HEK293 (cell line): ENCODE results near the gene SHISA6.

Experiments
- CTCF ChIA-PET: fragments of 350-600 bp; formaldehyde crosslinking; extraction: SDS; loops from one replicate; lab custom pipeline; 2021; ENCODE audit warnings: antibody characterized with exemption; lab: Yijun Ruan, JAX
- POLR2A ChIA-PET: fragments of 300-600 bp; formaldehyde crosslinking; extraction: SDS; loops from one replicate; lab custom pipeline; 2020; ENCODE audit warnings: antibody characterized with exemption, inconsistent platforms; lab: Yijun Ruan, JAX
- H3K27ac ChIP-seq: fragments of 200-500 bp; sonication (Bioruptor generic); 2 replicates; pipeline ENCODE4 v1.5.1; 2014; ENCODE audit warnings: low read depth, low read length, control low read depth, inconsistent platforms; ENCODE audit errors: extremely low read depth
- H3K36me3 ChIP-seq, 2 experiments: fragments of 200-500 bp in 1 of 2; sonication (Bioruptor generic) in 1 of 2; 1 replicate in 1 of 2; 2 replicates in 1 of 2; pipeline ENCODE4 v1.5.1; 2014 to 2017; ENCODE audit warnings: inconsistent platforms in 2 of 2, low read length in 2 of 2; ENCODE audit not compliant: control insufficient read depth in 2 of 2, insufficient read depth in 1 of 2
- H3K4me1 ChIP-seq: fragments of 200-500 bp; sonication (Bioruptor generic); 2 replicates; pipeline ENCODE4 v1.5.1; 2014; ENCODE audit warnings: mild to moderate bottlenecking, low read length, inconsistent platforms; ENCODE audit not compliant: control insufficient read depth, insufficient read depth
- H3K4me3 ChIP-seq: 2 replicates; pipeline ENCODE4 v1.5.1; 2011; ENCODE audit warnings: low read depth, mild to moderate bottlenecking, control low read depth, low read length, moderate library complexity
- H3K9me3 ChIP-seq: fragments of 200-500 bp; sonication (Bioruptor generic); 2 replicates; pipeline ENCODE4 v1.5.1; 2014; ENCODE audit warnings: low read depth, low read length, inconsistent platforms; ENCODE audit not compliant: control insufficient read depth, insufficient read depth
- BCL11A ChIP-seq: fragments of 450-650 bp; formaldehyde crosslinking; IDR thresholded peaks from 2 replicates; pipeline ENCODE4 v1.5.1; 2016; ENCODE audit warnings: low read depth, missing biosample characterization, missing genetic modification characterization
- GLI2 ChIP-seq: fragments of 450-650 bp; formaldehyde crosslinking; IDR thresholded peaks from 2 replicates; pipeline ENCODE4; 2017; ENCODE audit warnings: missing biosample characterization, missing genetic modification characterization, low read depth, borderline replicate concordance
- OSR2 ChIP-seq: fragments of 450-650 bp; formaldehyde crosslinking; IDR thresholded peaks from 2 replicates; pipeline ENCODE4 v1.5.1; 2016; ENCODE audit warnings: missing biosample characterization, missing genetic modification characterization
- OVOL3 ChIP-seq: fragments of 450-650 bp; formaldehyde crosslinking; IDR thresholded peaks from 2 replicates; pipeline ENCODE4 v1.5.1; 2016; ENCODE audit warnings: missing biosample characterization, missing genetic modification characterization
- SP7 ChIP-seq: fragments of 450-650 bp; formaldehyde crosslinking; IDR thresholded peaks from 2 replicates; pipeline ENCODE4 v1.5.1; 2016; ENCODE audit warnings: missing biosample characterization, missing genetic modification characterization
- TRIM28 ChIP-seq: IDR thresholded peaks from 2 replicates; pipeline ENCODE4 v1.6.1; 2011; ENCODE audit warnings: low read length, control low read depth, borderline replicate concordance
- ZBTB17 ChIP-seq: fragments of 450-650 bp; formaldehyde crosslinking; IDR thresholded peaks from 2 replicates; pipeline ENCODE4 v1.5.1; 2016; ENCODE audit warnings: missing biosample characterization, missing genetic modification characterization
- ZBTB48 ChIP-seq: fragments of 450-650 bp; formaldehyde crosslinking; IDR thresholded peaks from 2 replicates; pipeline ENCODE4 v1.5.1; 2016; ENCODE audit warnings: missing biosample characterization, missing genetic modification characterization
- ZNF112 ChIP-seq: fragments of 450-650 bp; formaldehyde crosslinking; IDR thresholded peaks from 2 replicates; pipeline ENCODE4 v1.5.0; 2017; ENCODE audit warnings: missing biosample characterization, missing genetic modification characterization
- ZNF114 ChIP-seq: fragments of 450-650 bp; formaldehyde crosslinking; IDR thresholded peaks from 2 replicates; pipeline ENCODE4 v1.5.0; 2017; ENCODE audit warnings: missing biosample characterization, missing genetic modification characterization
- ZNF132 ChIP-seq: fragments of 450-650 bp; formaldehyde crosslinking; IDR thresholded peaks from 2 replicates; pipeline ENCODE4 v1.5.1; 2017; ENCODE audit warnings: missing biosample characterization, missing genetic modification characterization, borderline replicate concordance
- ZNF138 ChIP-seq: fragments of 450-650 bp; formaldehyde crosslinking; IDR thresholded peaks from 2 replicates; pipeline ENCODE4 v1.5.1; 2016; ENCODE audit warnings: missing biosample characterization, missing genetic modification characterization, borderline replicate concordance
- ZNF169 ChIP-seq: fragments of 450-650 bp; formaldehyde crosslinking; IDR thresholded peaks from 2 replicates; pipeline ENCODE4 v1.5.1; 2016; ENCODE audit warnings: missing biosample characterization, missing genetic modification characterization
- ZNF221 ChIP-seq: fragments of 450-650 bp; formaldehyde crosslinking; IDR thresholded peaks from 2 replicates; pipeline ENCODE4 v1.5.1; 2017; ENCODE audit warnings: missing biosample characterization, missing genetic modification characterization, borderline replicate concordance
- ZNF223 ChIP-seq: fragments of 450-650 bp; formaldehyde crosslinking; IDR thresholded peaks from 2 replicates; pipeline ENCODE4 v1.5.1; 2016; ENCODE audit warnings: missing biosample characterization, missing genetic modification characterization
- ZNF239 ChIP-seq: fragments of 450-650 bp; formaldehyde crosslinking; IDR thresholded peaks from 2 replicates; pipeline ENCODE4 v1.5.1; 2016; ENCODE audit warnings: missing biosample characterization, missing genetic modification characterization
- ZNF24 ChIP-seq: fragments of 450-650 bp; formaldehyde crosslinking; IDR thresholded peaks from 2 replicates; pipeline ENCODE4 v1.5.1; 2016; ENCODE audit warnings: missing biosample characterization, missing genetic modification characterization
- ZNF274 ChIP-seq, 2 experiments: fragments of 200-500 bp in 1 of 2; fragments of 450-650 bp in 1 of 2; sonication (Bioruptor generic) in 1 of 2; formaldehyde crosslinking in 1 of 2; IDR thresholded peaks; 2 replicates each; pipeline versions ENCODE4 v1.5.1 to v1.6.1; 2014 to 2016; ENCODE audit warnings: borderline replicate concordance in 1 of 2, inconsistent platforms in 1 of 2, low read length in 1 of 2, missing biosample characterization in 1 of 2, missing genetic modification characterization in 1 of 2
- ZNF37A ChIP-seq: fragments of 450-650 bp; IDR thresholded peaks from 2 replicates; pipeline ENCODE4 v1.5.1; 2018; ENCODE audit warnings: missing biosample characterization, missing genetic modification characterization
- ZNF48 ChIP-seq: fragments of 450-650 bp; formaldehyde crosslinking; IDR thresholded peaks from 2 replicates; pipeline ENCODE4 v1.5.1; 2016; ENCODE audit warnings: missing biosample characterization, missing genetic modification characterization
- ZNF530 ChIP-seq: fragments of 450-650 bp; formaldehyde crosslinking; IDR thresholded peaks from 2 replicates; pipeline ENCODE4 v1.5.1; 2016; ENCODE audit warnings: low read depth, missing biosample characterization, missing genetic modification characterization
- ZNF544 ChIP-seq: fragments of 450-650 bp; formaldehyde crosslinking; IDR thresholded peaks from 2 replicates; pipeline ENCODE4 v1.5.0; 2017; ENCODE audit warnings: missing biosample characterization, missing genetic modification characterization
- ZNF548 ChIP-seq: fragments of 450-650 bp; formaldehyde crosslinking; IDR thresholded peaks from 2 replicates; pipeline ENCODE4 v1.5.1; 2016; ENCODE audit warnings: missing biosample characterization, missing genetic modification characterization
- ZNF561 ChIP-seq: fragments of 450-650 bp; IDR thresholded peaks from 2 replicates; pipeline ENCODE4 v1.5.1; 2018; ENCODE audit warnings: missing biosample characterization, missing genetic modification characterization, borderline replicate concordance
- ZNF621 ChIP-seq: fragments of 450-650 bp; formaldehyde crosslinking; IDR thresholded peaks from 2 replicates; pipeline ENCODE4 v1.5.1; 2017; ENCODE audit warnings: missing biosample characterization, missing genetic modification characterization
- ZNF629 ChIP-seq: fragments of 450-650 bp; formaldehyde crosslinking; IDR thresholded peaks from 2 replicates; pipeline ENCODE4 v1.5.1; 2017; ENCODE audit warnings: missing biosample characterization, missing genetic modification characterization
- ZNF76 ChIP-seq: fragments of 450-650 bp; formaldehyde crosslinking; IDR thresholded peaks from 2 replicates; pipeline ENCODE4; 2016; ENCODE audit warnings: low read depth, missing biosample characterization, missing genetic modification characterization, borderline replicate concordance
- ZSCAN16 ChIP-seq: fragments of 450-650 bp; formaldehyde crosslinking; IDR thresholded peaks from 2 replicates; pipeline ENCODE4 v1.5.1; 2016; ENCODE audit warnings: missing biosample characterization, missing genetic modification characterization
- TF ChIP-seq, protein P1 (sequence below): fragments of 450-650 bp; IDR thresholded peaks from 2 replicates; pipeline ENCODE4 v1.5.1; 2018; ENCODE audit warnings: missing biosample characterization, mild to moderate bottlenecking, missing genetic modification characterization
- TF ChIP-seq, protein P2 (sequence below): fragments of 450-650 bp; formaldehyde crosslinking; IDR thresholded peaks from 2 replicates; pipeline ENCODE4 v1.5.1; 2016; ENCODE audit warnings: missing biosample characterization, missing genetic modification characterization

Gene SHISA6

DNA sequence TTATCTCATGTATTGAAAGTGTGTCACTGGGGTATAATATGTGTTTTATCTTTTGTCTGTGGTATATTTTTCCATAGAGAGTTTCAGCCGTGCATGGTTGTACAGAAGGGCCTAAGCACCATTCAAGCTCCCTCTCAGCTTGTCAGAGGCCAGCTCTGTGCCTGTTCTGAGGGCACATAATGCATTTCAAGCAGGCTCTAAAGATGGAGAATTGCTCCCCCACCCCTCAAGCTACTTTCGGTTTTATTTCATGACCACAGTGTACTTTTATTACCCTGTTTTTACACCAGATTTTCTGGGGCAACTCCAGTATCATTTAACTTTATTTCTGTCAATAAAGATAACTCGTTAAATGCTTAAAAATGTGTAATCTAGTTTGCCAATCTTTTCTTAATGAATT lies 131.7 kb downstream of the SHISA6 start:
- CTCF ChIA-PET: no interaction called here
- no peak overlapping the region for H3K27ac ChIP-seq

DNA sequence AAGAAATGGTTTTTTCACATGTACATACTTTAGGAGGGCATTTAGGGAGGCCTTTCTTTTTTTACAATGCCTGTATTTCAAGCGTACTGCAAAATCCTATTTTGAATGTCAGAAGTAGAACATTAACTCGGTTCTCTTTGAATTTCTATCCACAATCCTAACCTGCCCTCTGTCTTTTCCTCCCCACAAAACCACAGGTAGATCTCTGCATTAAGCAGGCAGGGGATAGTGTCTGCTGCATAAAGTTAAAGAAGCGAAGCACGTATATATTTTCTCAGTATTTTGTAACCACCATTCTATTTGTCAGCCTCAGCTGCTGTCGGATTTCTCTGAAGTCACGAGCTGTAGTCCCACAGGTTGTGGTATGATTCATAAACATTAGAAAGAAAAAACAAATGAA lies 137.5 kb downstream of the SHISA6 start:
- Histone ChIP-seq H3K36me3 (no peaks in the 10 kb centered on the region), H3K4me1 (no peaks in the 10 kb centered on the region), H3K27ac (no peak overlapping the region), H3K4me3 (no peak overlapping the region), H3K9me3 (no peaks in the 10 kb centered on the region; the same call in 1 of the 2 replicates)
- CTCF ChIA-PET: interaction anchor here (0.5 kb wide), 2 partner anchors 69 to 388 kb away, joined by 3 read pairs; no protein-coding TSS in a partner anchor
- TF ChIP-seq ZNF239 (tag by site-specific recombination): no peak
- no peak for TF ChIP-seq ZNF544
- TF ChIP-seq ZNF629 (tag by site-specific recombination): no peak
- TF ChIP-seq ZNF169 (tag by site-specific recombination): no peak
- no peak for TF ChIP-seq ZBTB48 (tag by site-specific recombination)
- no peak for TF ChIP-seq GLI2
- no peak for TF ChIP-seq ZNF37A (tag by site-specific recombination)
- no peak for TF ChIP-seq ZSCAN16 (tag by site-specific recombination)
- TF ChIP-seq, protein P1, sequence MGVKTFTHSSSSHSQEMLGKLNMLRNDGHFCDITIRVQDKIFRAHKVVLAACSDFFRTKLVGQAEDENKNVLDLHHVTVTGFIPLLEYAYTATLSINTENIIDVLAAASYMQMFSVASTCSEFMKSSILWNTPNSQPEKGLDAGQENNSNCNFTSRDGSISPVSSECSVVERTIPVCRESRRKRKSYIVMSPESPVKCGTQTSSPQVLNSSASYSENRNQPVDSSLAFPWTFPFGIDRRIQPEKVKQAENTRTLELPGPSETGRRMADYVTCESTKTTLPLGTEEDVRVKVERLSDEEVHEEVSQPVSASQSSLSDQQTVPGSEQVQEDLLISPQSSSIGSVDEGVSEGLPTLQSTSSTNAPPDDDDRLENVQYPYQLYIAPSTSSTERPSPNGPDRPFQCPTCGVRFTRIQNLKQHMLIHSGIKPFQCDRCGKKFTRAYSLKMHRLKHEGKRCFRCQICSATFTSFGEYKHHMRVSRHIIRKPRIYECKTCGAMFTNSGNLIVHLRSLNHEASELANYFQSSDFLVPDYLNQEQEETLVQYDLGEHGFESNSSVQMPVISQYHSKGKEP (tag by site-specific recombination): no peak
- TF ChIP-seq ZNF132 (tag by site-specific recombination): no peak
- no peak for TF ChIP-seq ZNF24 (tag by site-specific recombination)
- no peak for TF ChIP-seq ZNF114 (tag by site-specific recombination)
- TF ChIP-seq ZNF621 (tag by site-specific recombination): no peak
- no peak for TF ChIP-seq BCL11A
- TF ChIP-seq OVOL3 (tag by site-specific recombination): no peak
- no peak for TF ChIP-seq SP7 (tag by site-specific recombination)
- TF ChIP-seq ZNF223: no peak
- no peak for TF ChIP-seq ZNF112
- no peak for TF ChIP-seq ZNF530 (tag by site-specific recombination)
- POLR2A ChIA-PET: no interaction called here

More for the DNA sequence above, 131.7 kb downstream of the SHISA6 start:
- POLR2A ChIA-PET: no interaction called here
- Histone ChIP-seq H3K4me1 (no peaks in the 10 kb centered on the region), H3K36me3 (no peaks in the 10 kb centered on the region), H3K9me3 (no peaks in the 10 kb centered on the region; the same call in 1 of the 2 replicates), H3K4me3 (no peak overlapping the region)
- TF ChIP-seq ZNF114 (tag by site-specific recombination): no peak
- TF ChIP-seq, protein P2, sequence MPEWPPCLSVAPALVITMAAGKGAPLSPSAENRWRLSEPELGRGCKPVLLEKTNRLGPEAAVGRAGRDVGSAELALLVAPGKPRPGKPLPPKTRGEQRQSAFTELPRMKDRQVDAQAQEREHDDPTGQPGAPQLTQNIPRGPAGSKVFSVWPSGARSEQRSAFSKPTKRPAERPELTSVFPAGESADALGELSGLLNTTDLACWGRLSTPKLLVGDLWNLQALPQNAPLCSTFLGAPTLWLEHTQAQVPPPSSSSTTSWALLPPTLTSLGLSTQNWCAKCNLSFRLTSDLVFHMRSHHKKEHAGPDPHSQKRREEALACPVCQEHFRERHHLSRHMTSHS (tag by site-specific recombination): no peak
- no peak for TF ChIP-seq ZNF548 (tag by site-specific recombination)
- TF ChIP-seq ZNF561 (tag by site-specific recombination): no peak
- no peak for TF ChIP-seq ZNF112
- no peak for TF ChIP-seq OSR2 (tag by site-specific recombination)
- TF ChIP-seq ZNF274 (IDR thresholded peaks at IDR 0.05; ENCODE audit: low read length): no peak
- TF ChIP-seq ZNF274 (tag by site-specific recombination; IDR thresholded peaks at IDR 0.05; ENCODE audit: borderline replicate concordance): no peak
- TF ChIP-seq ZNF239 (tag by site-specific recombination): no peak
- TF ChIP-seq TRIM28: no peak
- TF ChIP-seq ZNF221 (tag by site-specific recombination): no peak
- no peak for TF ChIP-seq ZBTB17 (tag by site-specific recombination)
- TF ChIP-seq ZNF132 (tag by site-specific recombination): no peak
- no peak for TF ChIP-seq ZNF48 (tag by site-specific recombination)
- no peak for TF ChIP-seq ZNF76 (tag by site-specific recombination)
- no peak for TF ChIP-seq ZNF138 (tag by site-specific recombination)
